HL-60 (cell line): ENCODE measurements around the gene RIC8B.

Experiments used
- CTCF ChIP-seq: IDR thresholded peaks from one replicate; pipeline ENCODE4 v1.5.1; 2011; ENCODE audit warnings: low read length, control low read depth, inconsistent platforms; ENCODE audit not compliant: insufficient read depth
- GABPA ChIP-seq: IDR thresholded peaks from 2 replicates; pipeline ENCODE4 v1.6.1; 2012; ENCODE audit warnings: low read depth
- POLR2AphosphoS5 ChIP-seq: IDR thresholded peaks from 2 replicates; pipeline ENCODE4 v1.6.1; 2012; ENCODE audit warnings: low read depth
- SPI1 ChIP-seq: IDR thresholded peaks from 2 replicates; pipeline ENCODE4 v1.6.1; 2012; ENCODE audit warnings: low read depth, mild to moderate bottlenecking, borderline replicate concordance
- TF ChIP-seq, protein P1 (sequence below): IDR thresholded peaks from 2 replicates; pipeline ENCODE4 v1.6.1; 2012; ENCODE audit warnings: low read depth; ENCODE audit not compliant: insufficient replicate concordance

DNA sequence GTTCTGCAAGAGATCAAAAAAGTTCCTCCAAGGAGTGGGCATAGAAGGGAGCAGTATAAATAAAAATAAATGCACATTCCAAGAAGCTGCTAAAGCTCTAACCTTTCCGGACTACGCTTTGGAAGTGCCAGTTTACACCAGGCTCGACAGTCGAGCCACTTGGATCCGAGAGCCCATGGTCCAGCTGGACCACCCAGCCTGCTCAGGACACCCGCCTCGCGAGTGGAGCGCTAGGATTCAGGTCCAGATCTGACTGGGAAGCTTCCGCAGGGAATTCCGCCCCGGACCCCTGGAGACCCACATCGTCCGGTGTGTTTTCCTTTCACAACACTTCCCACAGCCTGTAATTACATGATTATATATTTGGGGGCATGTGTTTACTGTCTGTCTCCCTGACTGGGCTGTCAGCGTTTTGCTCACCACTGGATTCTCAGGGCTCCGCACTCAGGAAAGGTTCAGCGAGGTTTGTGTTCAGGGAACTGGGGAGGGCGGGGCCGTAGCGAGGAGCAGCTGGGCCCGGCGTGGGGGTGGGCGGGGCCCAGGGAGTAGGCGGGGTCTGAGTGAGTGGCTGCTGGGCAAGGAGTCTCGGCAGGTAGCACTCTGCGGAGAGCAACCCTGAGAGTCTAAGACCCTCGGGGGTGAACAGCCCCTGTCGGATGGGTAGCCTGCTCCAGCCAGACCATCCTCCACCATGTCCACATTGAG lies 128.9 kb downstream of the RIC8B start:
- TF ChIP-seq SPI1 (no peak), CTCF (no peak), POLR2AphosphoS5 (no peak), GABPA (no peak)
- TF ChIP-seq, protein P1, sequence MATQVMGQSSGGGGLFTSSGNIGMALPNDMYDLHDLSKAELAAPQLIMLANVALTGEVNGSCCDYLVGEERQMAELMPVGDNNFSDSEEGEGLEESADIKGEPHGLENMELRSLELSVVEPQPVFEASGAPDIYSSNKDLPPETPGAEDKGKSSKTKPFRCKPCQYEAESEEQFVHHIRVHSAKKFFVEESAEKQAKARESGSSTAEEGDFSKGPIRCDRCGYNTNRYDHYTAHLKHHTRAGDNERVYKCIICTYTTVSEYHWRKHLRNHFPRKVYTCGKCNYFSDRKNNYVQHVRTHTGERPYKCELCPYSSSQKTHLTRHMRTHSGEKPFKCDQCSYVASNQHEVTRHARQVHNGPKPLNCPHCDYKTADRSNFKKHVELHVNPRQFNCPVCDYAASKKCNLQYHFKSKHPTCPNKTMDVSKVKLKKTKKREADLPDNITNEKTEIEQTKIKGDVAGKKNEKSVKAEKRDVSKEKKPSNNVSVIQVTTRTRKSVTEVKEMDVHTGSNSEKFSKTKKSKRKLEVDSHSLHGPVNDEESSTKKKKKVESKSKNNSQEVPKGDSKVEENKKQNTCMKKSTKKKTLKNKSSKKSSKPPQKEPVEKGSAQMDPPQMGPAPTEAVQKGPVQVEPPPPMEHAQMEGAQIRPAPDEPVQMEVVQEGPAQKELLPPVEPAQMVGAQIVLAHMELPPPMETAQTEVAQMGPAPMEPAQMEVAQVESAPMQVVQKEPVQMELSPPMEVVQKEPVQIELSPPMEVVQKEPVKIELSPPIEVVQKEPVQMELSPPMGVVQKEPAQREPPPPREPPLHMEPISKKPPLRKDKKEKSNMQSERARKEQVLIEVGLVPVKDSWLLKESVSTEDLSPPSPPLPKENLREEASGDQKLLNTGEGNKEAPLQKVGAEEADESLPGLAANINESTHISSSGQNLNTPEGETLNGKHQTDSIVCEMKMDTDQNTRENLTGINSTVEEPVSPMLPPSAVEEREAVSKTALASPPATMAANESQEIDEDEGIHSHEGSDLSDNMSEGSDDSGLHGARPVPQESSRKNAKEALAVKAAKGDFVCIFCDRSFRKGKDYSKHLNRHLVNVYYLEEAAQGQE, result no peak
